DND-41 (cell line): ENCODE results near the gene FBXW7.

Experiments
- ATAC-seq: fragments of 200-7000 bp; cut with Tn5 transposase; 3 replicates; pipeline ENCODE4 v1.9.1; 2021; ENCODE audit warnings: low read depth; ENCODE audit not compliant: insufficient read depth
- DNase-seq: peaks from one replicate; pipeline ENCODE4 v3.0.0-alpha.2; 2020
- H2AFZ ChIP-seq: 2 replicates; pipeline ENCODE4 v1.6.0; 2012; ENCODE audit warnings: low read depth, low read length
- H3K27ac ChIP-seq: 2 replicates; pipeline ENCODE4 v1.5.1; 2012; ENCODE audit warnings: low read length, inconsistent platforms
- H3K27me3 ChIP-seq: fragments of 200-600 bp; sonication (generic); 2 replicates; pipeline ENCODE4 v1.6.0; 2012; ENCODE audit warnings: low read length, mild to moderate bottlenecking, inconsistent platforms; ENCODE audit not compliant: insufficient read depth, poor library complexity
- H3K36me3 ChIP-seq: 2 replicates; pipeline ENCODE4 v1.5.1; 2012; ENCODE audit warnings: low read length, inconsistent platforms; ENCODE audit not compliant: insufficient read depth
- H3K4me1 ChIP-seq: 2 replicates; pipeline ENCODE4 v1.5.1; 2012; ENCODE audit warnings: mild to moderate bottlenecking, low read length; ENCODE audit not compliant: insufficient read depth
- H3K4me2 ChIP-seq: 2 replicates; pipeline ENCODE4 v1.6.0; 2012; ENCODE audit warnings: mild to moderate bottlenecking, moderate library complexity, low read length, inconsistent platforms; ENCODE audit not compliant: insufficient read depth
- H3K4me3 ChIP-seq, 2 experiments: fragments of 200-600 bp in 1 of 2; shearing (Covaris generic) in 1 of 2; 2 replicates each; pipeline ENCODE4 v1.5.1; 2012 to 2016; ENCODE audit warnings: inconsistent platforms in 2 of 2, low read length in 2 of 2, mild to moderate bottlenecking in 2 of 2, low read depth in 1 of 2, moderate library complexity in 1 of 2
- H3K79me2 ChIP-seq: 2 replicates; pipeline ENCODE4 v1.6.0; 2012; ENCODE audit warnings: low read length, inconsistent platforms; ENCODE audit not compliant: insufficient read depth
- H3K9ac ChIP-seq: 2 replicates; pipeline ENCODE4 v1.6.0; 2012; ENCODE audit warnings: low read depth, mild to moderate bottlenecking, inconsistent platforms, low read length, moderate library complexity
- H3K9me3 ChIP-seq: 2 replicates; pipeline ENCODE4 v1.5.1; 2012; ENCODE audit warnings: low read length, moderate library complexity, mild to moderate bottlenecking, inconsistent platforms; ENCODE audit not compliant: insufficient read depth, severe bottlenecking
- H4K20me1 ChIP-seq: 2 replicates; pipeline ENCODE4 v1.6.0; 2012; ENCODE audit warnings: low read length; ENCODE audit not compliant: insufficient read depth
- EZH2 ChIP-seq: IDR thresholded peaks from 3 replicates; pipeline ENCODE4 v1.6.1; 2012; ENCODE audit warnings: borderline replicate concordance, low read depth, mild to moderate bottlenecking, moderate library complexity, low read length, inconsistent platforms; ENCODE audit not compliant: severe bottlenecking
- TF ChIP-seq, protein P1 (sequence below): IDR thresholded peaks from 2 replicates; pipeline ENCODE4 v1.5.1; 2012; ENCODE audit warnings: borderline replicate concordance, low read length, moderate library complexity, mild to moderate bottlenecking; ENCODE audit not compliant: poor library complexity, severe bottlenecking; ENCODE audit errors: extremely low read depth

FBXW7 gene

DNA sequence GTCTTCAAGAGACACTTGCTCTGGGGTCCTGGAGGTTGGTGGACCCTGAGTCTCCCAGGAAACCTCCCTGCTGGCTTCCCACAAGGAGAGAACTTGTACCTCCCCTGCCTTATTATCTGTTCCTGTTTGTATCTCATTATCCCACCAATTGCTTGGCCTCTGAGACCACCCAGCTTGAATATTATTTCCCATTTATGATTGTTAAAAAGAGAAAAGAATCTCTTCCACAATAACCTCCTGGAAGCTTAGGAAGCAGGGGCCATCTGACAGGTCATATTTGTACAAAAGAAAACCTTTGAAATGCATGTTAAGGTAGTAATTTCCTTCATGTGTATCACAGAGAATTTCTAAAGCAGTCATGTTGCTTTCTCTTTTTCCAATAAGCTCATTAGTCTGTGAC, 239.5 kb downstream of the FBXW7 start:
- Histone ChIP-seq H3K79me2 (no peaks in the 10 kb centered on the region), H3K4me2 (no peak overlapping the region), H3K27me3 (no peaks in the 10 kb centered on the region), H3K9me3 (no peaks in the 10 kb centered on the region), H3K4me1 (no peaks in the 10 kb centered on the region), H3K27ac (no peak overlapping the region), H2AFZ (no peak overlapping the region), H4K20me1 (no peaks in the 10 kb centered on the region), H3K4me3 (no peak overlapping the region), H3K36me3 (no peaks in the 10 kb centered on the region), H3K9ac (no peak overlapping the region)
- ATAC-seq, result no peak
- no peak for TF ChIP-seq EZH2
- TF ChIP-seq, protein P1, sequence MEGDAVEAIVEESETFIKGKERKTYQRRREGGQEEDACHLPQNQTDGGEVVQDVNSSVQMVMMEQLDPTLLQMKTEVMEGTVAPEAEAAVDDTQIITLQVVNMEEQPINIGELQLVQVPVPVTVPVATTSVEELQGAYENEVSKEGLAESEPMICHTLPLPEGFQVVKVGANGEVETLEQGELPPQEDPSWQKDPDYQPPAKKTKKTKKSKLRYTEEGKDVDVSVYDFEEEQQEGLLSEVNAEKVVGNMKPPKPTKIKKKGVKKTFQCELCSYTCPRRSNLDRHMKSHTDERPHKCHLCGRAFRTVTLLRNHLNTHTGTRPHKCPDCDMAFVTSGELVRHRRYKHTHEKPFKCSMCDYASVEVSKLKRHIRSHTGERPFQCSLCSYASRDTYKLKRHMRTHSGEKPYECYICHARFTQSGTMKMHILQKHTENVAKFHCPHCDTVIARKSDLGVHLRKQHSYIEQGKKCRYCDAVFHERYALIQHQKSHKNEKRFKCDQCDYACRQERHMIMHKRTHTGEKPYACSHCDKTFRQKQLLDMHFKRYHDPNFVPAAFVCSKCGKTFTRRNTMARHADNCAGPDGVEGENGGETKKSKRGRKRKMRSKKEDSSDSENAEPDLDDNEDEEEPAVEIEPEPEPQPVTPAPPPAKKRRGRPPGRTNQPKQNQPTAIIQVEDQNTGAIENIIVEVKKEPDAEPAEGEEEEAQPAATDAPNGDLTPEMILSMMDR, result no peak
- no peak for DNase-seq

DNA sequence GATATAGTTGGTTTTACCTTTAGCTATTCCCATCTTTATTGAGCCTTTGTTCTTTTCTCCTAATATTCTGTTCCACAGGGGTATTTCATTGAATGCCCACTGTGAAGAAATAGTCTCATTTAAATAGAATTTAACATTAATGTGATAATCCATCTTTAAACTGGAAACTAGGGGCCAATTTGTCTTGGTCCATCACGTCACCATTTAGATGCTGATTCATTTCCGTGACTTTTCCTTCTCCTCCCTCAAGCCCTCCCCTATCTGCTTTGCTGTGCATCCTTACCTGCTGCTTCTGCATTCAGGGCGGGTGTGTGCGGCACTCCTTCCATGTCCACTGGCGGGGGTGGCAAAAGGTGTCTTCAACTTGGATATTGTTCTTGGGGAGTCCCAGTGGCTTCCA, 241.1 kb downstream of the FBXW7 start:
- H3K4me2 ChIP-seq, result no peak overlapping the region
- no peaks in the 10 kb centered on the region for H3K79me2 ChIP-seq
- H4K20me1 ChIP-seq, result no peaks in the 10 kb centered on the region
- H3K36me3 ChIP-seq, result no peaks in the 10 kb centered on the region
- TF ChIP-seq, protein P1, result no peak
- no peak for TF ChIP-seq EZH2
- no peak overlapping the region for H3K27ac ChIP-seq
- no peaks in the 10 kb centered on the region for H3K9me3 ChIP-seq
- no peaks in the 10 kb centered on the region for H3K4me1 ChIP-seq
- DNase-seq (no peak), ATAC-seq (no peak)
- no peak overlapping the region for H2AFZ ChIP-seq
- no peaks in the 10 kb centered on the region for H3K27me3 ChIP-seq
- H3K4me3 ChIP-seq, result no peak overlapping the region
- no peak overlapping the region for H3K9ac ChIP-seq

DNA sequence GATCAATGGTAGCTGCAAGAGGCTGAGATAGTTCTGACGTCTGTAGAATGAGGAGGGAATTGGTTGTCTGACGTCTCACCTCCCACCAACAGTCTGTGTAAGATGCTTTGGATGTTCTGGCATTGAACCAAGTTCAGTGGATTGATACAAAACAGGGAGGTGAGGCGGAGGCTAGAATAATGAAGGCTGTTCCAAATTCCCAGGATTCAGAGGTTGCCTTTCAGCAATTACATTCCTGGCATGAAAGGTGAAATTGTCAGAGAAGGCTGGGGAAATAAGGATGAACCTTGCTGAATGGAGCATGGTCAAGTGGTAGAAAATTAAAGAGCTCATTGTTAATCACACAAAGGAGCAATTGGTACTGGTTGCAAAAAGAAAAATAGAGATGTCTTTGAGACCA, 241.6 kb downstream of the FBXW7 start:
- Histone ChIP-seq H2AFZ (no peak overlapping the region), H3K4me3 (no peak overlapping the region), H3K27me3 (no peaks in the 10 kb centered on the region), H3K9me3 (no peaks in the 10 kb centered on the region), H4K20me1 (no peaks in the 10 kb centered on the region), H3K9ac (no peak overlapping the region), H3K4me2 (no peak overlapping the region), H3K36me3 (no peaks in the 10 kb centered on the region), H3K27ac (no peak overlapping the region), H3K4me1 (no peaks in the 10 kb centered on the region), H3K79me2 (no peaks in the 10 kb centered on the region)
- DNase-seq (no peak), ATAC-seq (no peak)
- TF ChIP-seq EZH2, result no peak
- TF ChIP-seq, protein P1, result no peak

DNA sequence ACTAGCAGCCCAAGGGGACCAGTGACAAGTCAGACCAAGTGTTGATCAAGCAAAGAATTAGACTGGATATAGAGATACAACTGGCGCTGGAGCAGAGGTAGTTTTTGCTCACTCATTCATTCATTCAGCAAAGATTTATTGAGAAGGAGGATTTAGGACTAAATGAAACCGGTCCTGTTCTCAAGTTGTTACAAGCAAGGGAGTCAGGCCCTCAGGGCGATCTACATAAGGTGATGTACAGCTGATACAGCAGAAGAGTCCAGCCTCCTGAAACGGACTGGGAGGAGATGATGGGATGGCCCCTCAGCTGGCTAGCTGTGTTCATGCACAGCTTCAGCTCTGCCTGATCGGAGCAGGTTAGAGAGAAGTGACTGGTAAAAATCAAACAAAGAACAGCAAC, 242.4 kb downstream of the FBXW7 start:
- no peaks in the 10 kb centered on the region for H4K20me1 ChIP-seq
- no peak for TF ChIP-seq EZH2
- TF ChIP-seq, protein P1, result no peak
- H3K9ac ChIP-seq, result no peak overlapping the region
- DNase-seq, result no peak
- H2AFZ ChIP-seq, result no peak overlapping the region
- H3K4me1 ChIP-seq, result no peaks in the 10 kb centered on the region
- no peaks in the 10 kb centered on the region for H3K79me2 ChIP-seq
- no peaks in the 10 kb centered on the region for H3K27me3 ChIP-seq
- no peaks in the 10 kb centered on the region for H3K36me3 ChIP-seq
- no peak overlapping the region for H3K4me3 ChIP-seq
- ATAC-seq, result no peak
- H3K4me2 ChIP-seq, result no peak overlapping the region
- H3K9me3 ChIP-seq, result no peaks in the 10 kb centered on the region
- H3K27ac ChIP-seq, result no peak overlapping the region
